Activated CD8-positive, alpha-beta memory T cell treated with anti-CD3 and anti-CD28 coated beads for 36 hours (primary cell): Measurements from ENCODE around the gene TOX3. TPM values are rescaled to one million over a fixed set of nuclear protein-coding genes. Genes with fewer than 3 reads are reported as not detected.

Source experiments
- CTCF ChIA-PET: fragments of 350-600 bp; sonication (Branson Sonifier 250); formaldehyde crosslinking; loops from one replicate; lab custom pipeline; 2021; ENCODE audit warnings: antibody characterized with exemption; lab: Charles Lee
- POLR2A ChIA-PET: fragments of 350-600 bp; sonication (Branson Sonifier 250); formaldehyde crosslinking; loops from one replicate; lab custom pipeline; 2021; ENCODE audit warnings: antibody characterized with exemption; lab: Charles Lee
- total RNA-seq, 2 experiments: library from RNA; stranded (reverse); gene quantifications; one replicate each; pipeline ENCODE4 v1.2.3, GENCODE V29; 2021

TOX3 gene
- total RNA-seq, 2 experiments from 2014 or later: not detected

- ChIA-PET POLR2A (no interaction called here), CTCF (no interaction called here)
These were observed 79.9 kb downstream of the TOX3 start for GRCh38 chr16:52466994-52467393.

- ChIA-PET POLR2A (no interaction called here), CTCF (no interaction called here)
These were observed 81.2 kb downstream of the TOX3 start for GRCh38 chr16:52465711-52466267.

GRCh38 chr16:52463904-52464303 is 83.0 kb downstream of the TOX3 start:
- POLR2A ChIA-PET: no interaction called here
- CTCF ChIA-PET: no interaction called here

GRCh38 chr16:52462816-52463215 is 84.1 kb downstream of the TOX3 start:
- ChIA-PET CTCF (no interaction called here), POLR2A (no interaction called here)

DNA sequence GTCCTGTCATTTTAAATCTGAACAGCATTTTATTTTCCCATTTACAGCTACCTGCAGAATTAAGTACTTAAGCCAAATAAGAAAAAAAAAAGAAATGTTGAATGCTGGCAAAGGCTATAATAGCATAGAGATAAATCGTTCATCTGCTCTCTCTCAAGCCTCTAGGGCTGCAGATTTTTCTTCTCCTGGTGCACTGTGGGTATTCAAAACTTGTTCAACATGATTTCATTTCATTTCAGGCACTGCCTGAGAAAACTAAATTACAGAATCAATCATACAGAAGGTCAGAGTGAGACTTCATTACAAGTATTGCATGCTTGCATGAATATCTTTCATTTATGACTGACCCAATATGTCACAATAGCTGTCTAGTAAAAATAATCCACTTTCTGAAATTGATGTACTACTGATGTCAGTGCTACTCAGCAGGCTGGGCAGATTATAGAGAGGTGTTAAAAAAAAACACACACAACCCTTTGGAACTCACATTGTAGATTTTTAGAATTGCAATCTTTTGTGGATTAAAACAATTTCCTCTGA is 86.2 kb downstream of the TOX3 start:
- ChIA-PET CTCF (no interaction called here), POLR2A (no interaction called here)

DNA sequence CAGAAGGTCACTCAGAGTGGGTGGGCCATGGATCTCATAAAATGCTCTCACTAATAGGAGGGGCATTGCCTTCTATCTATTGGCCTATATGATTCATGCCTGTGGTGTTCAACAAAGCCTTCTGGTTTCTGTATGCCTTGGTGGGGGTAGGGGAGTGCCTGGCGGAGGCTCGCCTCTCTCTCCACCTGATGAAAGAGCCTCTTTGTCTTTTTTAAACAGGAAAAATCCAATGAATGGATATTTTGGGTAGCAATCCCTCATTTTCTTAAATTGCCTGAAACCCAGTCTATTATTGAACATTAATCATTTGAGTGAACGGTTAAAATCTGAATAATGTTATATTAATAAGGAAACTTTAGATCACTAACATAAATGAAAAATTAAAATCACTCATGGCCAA is 90.6 kb downstream of the TOX3 start:
- ChIA-PET CTCF (no interaction called here), POLR2A (no interaction called here)

DNA sequence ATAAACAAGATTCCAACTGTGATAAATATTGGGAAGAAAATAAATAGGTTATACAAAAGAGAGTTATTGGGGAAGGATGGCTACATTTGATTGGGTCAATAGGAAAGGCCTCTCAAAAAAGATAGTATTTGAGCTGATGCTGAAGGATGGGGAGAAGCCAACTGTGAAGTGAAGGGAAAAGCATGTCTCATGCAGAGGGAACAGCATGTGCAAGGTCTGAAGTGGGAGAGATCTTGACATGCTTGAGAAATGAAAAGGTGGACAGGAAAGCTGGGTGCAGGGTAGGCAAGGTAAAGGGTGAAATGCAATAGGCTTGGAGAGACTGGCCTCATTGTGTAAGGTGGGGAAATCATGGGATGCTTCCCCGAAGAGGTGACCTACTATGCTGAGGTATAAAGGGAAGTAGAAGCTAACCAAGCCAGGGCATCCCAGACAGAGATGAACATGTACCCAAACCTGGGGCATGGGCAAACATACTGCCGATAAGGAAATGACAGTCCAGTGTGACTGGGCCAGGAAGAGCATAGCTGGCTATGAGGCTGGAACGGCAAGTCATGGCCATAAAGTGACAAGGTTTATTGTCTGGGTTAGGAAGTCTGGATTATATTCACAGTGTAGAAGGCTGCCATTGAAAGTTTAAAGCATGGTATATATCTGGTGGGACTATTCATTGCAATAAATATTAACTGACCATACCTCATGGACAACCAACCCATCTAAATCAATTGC is 91.2 kb downstream of the TOX3 start:
- POLR2A ChIA-PET: no interaction called here
- CTCF ChIA-PET: no interaction called here

- ChIA-PET CTCF (no interaction called here), POLR2A (no interaction called here)
These were observed 93.3 kb downstream of the TOX3 start for GRCh38 chr16:52453644-52454043.

GRCh38 chr16:52451971-52452421 is 94.9 kb downstream of the TOX3 start:
- CTCF ChIA-PET: no interaction called here
- POLR2A ChIA-PET: no interaction called here

GRCh38 chr16:52450916-52451315 is 96.0 kb downstream of the TOX3 start:
- ChIA-PET CTCF (no interaction called here), POLR2A (no interaction called here)

DNA sequence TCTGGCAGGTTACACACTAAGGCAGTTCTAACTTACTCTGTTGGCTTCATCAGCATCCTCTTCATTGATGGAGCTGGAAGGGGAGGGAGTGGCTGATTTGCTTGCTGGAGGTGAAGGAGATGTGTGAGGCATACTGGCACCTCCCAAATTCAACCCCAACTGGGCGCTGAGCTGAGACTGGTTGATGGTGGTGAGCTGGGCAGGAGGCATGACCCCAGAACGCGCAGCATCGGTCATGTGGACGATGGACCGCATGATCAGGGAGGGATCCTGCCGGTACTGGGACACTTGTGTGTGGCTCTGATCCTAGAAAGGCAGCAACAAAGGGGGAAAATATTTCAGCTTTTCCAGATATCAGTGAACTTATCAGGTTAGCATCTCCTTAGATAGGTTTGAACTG is 96.7 kb downstream of the TOX3 start:
- POLR2A ChIA-PET: no interaction called here

GRCh38 chr16:52446080-52446479 is 100.9 kb downstream of the TOX3 start:
- CTCF ChIA-PET: no interaction called here
- POLR2A ChIA-PET: no interaction called here

More for the DNA sequence above, 96.7 kb downstream of the TOX3 start:
- CTCF ChIA-PET: no interaction called here

- CTCF ChIA-PET: no interaction called here
- POLR2A ChIA-PET: no interaction called here
These were observed 105.1 kb downstream of the TOX3 start for GRCh38 chr16:52441886-52442285.

- POLR2A ChIA-PET: no interaction called here
- CTCF ChIA-PET: no interaction called here
These were observed 106.7 kb downstream of the TOX3 start for GRCh38 chr16:52440248-52440647.

DNA sequence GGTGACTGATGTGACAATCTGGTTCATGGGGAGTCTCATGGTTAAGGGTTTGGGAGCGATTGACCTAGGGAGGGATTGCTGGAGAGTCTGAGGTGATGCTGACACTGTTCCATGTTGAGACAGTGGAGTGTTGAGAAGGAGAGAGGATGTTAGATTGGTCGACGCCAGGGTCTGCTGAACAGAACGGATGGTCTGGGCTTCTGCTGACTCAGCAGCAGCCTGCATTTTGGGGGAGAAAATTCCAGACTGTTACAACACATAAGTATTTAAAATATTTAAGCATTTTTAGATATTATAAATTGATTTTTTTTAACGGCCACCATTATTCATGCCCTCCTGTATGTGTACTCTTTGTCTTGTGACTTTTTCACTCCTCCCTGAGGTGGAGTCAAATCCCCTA is 107.2 kb downstream of the TOX3 start:
- CTCF ChIA-PET: no interaction called here
- POLR2A ChIA-PET: no interaction called here

GRCh38 chr16:52439171-52439701 is 107.7 kb downstream of the TOX3 start:
- CTCF ChIA-PET: no interaction called here
- POLR2A ChIA-PET: no interaction called here

DNA sequence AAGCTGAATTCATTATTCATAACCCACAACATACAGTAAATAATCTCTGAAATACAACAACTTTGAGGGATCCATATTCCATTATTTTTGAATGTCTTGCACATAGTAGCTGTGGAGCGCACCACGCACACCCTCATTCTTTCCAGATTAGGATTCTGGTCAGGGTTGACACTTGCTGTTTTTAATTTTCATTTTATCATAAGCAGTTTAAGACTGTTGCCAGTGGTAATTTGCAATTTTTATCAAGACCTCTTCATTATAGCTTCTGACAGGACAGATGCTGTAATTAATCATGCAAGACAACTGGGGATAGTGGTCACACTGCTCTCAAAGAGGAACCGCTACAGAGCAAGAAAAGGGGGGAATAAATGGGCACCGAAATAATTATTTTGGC is 109.7 kb downstream of the TOX3 start:
- ChIA-PET CTCF (interaction anchor here (0.7 kb wide), 1 partner anchor 416 kb away, joined by 3 read pairs; no protein-coding TSS in a partner anchor), POLR2A (no interaction called here)

GRCh38 chr16:52436339-52437276 is 110.3 kb downstream of the TOX3 start:
- ChIA-PET CTCF (interaction anchor here (0.7 kb wide), 1 partner anchor 415 kb away, joined by 3 read pairs; no protein-coding TSS in a partner anchor), POLR2A (interaction anchor here (0.5 kb wide), 1 partner anchor 74 kb away, joined by 9 read pairs; no protein-coding TSS in a partner anchor)

DNA sequence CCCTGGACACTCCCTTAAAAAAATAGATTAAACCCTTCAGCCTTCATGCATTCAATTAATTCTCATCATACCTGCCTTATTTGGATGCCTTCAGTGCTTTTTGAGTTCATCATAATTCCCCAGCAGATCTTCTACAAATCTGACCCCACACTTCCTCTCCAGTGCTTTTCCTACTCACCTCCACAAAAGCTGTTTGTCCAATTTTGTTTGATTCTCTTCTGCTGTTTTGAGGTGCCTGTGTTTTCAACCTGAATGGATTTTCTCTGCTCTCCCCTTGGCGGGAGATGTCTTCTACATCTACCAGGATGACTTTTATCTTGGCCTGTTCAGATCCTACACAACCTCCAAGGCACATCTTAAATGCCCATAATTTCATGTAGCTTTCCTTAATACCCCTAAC is 112.7 kb downstream of the TOX3 start:
- POLR2A ChIA-PET: no interaction called here
- CTCF ChIA-PET: no interaction called here

DNA sequence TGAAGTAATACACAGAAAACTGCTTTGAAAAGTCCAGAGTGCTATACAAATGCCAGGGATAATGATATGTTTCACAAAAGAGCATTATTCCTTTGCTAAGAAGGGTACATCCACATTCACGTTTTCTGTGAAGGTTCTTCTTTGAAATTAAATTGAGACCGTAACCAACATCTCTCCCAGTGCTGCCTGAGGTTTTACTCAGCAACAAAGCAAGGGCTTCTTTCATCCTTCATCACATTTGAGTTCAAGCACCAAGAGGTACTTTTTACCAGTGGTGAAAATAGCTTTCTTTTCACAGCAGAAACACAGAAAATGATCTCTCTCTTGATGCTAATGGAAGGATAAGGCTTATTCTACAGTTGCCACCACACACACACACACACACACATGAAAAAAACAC is 113.3 kb downstream of the TOX3 start:
- CTCF ChIA-PET: no interaction called here
- POLR2A ChIA-PET: no interaction called here
